Breast epithelium (tissue), 4 donors: ENCODE data around the gene ZC3H12D. TPM values are rescaled to one million over a fixed set of nuclear protein-coding genes. Genes with fewer than 3 reads are reported as not detected.

Source experiments
- DNase-seq, 2 donors: peaks; one replicate each; pipeline ENCODE4 v3.0.0-alpha.2; 2019; ENCODE audit warnings: low spot score in 2 of 2
- H3K27ac ChIP-seq, 2 donors: fragments of 200-600 bp; sonication (generic) in 1 of 2; one replicate each; pipeline ENCODE4 v1.5.1; 2016 to 2019; ENCODE audit warnings: mild to moderate bottlenecking in 1 of 2
- H3K27me3 ChIP-seq, 2 donors: fragments of 200-600 bp; sonication (generic) in 1 of 2; one replicate each; pipeline versions ENCODE4 v1.5.1 to v1.6.0; 2017 to 2019; ENCODE audit warnings: control low read depth in 1 of 2, mild to moderate bottlenecking in 1 of 2
- H3K36me3 ChIP-seq: fragments of 200-600 bp; one replicate; pipeline ENCODE4 v1.5.1; 2019
- H3K4me1 ChIP-seq, 2 donors: fragments of 200-600 bp; sonication (generic); one replicate each; pipeline ENCODE4 v1.5.1; 2016 to 2019; ENCODE audit warnings: control low read depth in 1 of 2
- H3K4me3 ChIP-seq, 3 donors: fragments of 200-600 bp; sonication (generic); 1 replicate in 2 of 3; 2 replicates in 1 of 3; pipeline ENCODE4 v1.5.1; 2016 to 2019; ENCODE audit warnings: mild to moderate bottlenecking in 3 of 3, moderate library complexity in 2 of 3
- H3K9me3 ChIP-seq, 2 donors: fragments of 200-600 bp; sonication (generic) in 1 of 2; one replicate each; pipeline ENCODE4 v1.5.1; 2016 to 2019; ENCODE audit warnings: control low read depth in 1 of 2
- CTCF ChIP-seq, 3 donors: fragments of 450-650 bp; IDR thresholded peaks; one replicate each; pipeline ENCODE4 v1.5.1; 2016 to 2017; ENCODE audit warnings: antibody characterized with exemption in 3 of 3, mild to moderate bottlenecking in 3 of 3, moderate library complexity in 3 of 3
- POLR2A ChIP-seq: fragments of 450-650 bp; IDR thresholded peaks from one replicate; pipeline ENCODE4 v1.6.1; 2016; ENCODE audit warnings: antibody characterized with exemption, mild to moderate bottlenecking, moderate library complexity
- POLR2AphosphoS5 ChIP-seq, 3 donors: sonication (generic); formaldehyde crosslinking; IDR thresholded peaks; one replicate each; pipeline ENCODE4 v1.6.1; 2017; ENCODE audit warnings: antibody characterized with exemption in 3 of 3
- intact Hi-C: fragments of 100-400 bp; cut with DNase I; formaldehyde crosslinking; loops from one replicate; pipeline ENCODE4 v1.15.1; 2023; ENCODE audit warnings: low total_unique reads
- total RNA-seq, 3 donors: library from RNA; depleted of rRNA; stranded (reverse); fragments of >200 nt; gene quantifications; one replicate each; pipeline ENCODE4 v1.1.0, GENCODE V29; 2016

Gene ZC3H12D
- total RNA-seq, 3 donors from 2014 or later = 2.3 to 6.4 (median 3.8) TPM

GRCh38 chr6:149403534-149403933, 81.3 kb downstream of the ZC3H12D start:
- TF ChIP-seq POLR2A = no peak
- TF ChIP-seq CTCF (IDR thresholded peaks at IDR 0.05) = no peak
- TF ChIP-seq POLR2AphosphoS5 (IDR thresholded peaks at IDR 0.05) = no peak
- DNase-seq = no peak
- intact Hi-C loops = no loop called here
- H3K36me3 ChIP-seq = no peaks in the 10 kb centered on the region
- no peaks in the 10 kb centered on the region for H3K27me3 ChIP-seq
- no peak overlapping the region for H3K4me3 ChIP-seq
- no peaks in the 10 kb centered on the region for H3K9me3 ChIP-seq
- no peak overlapping the region for H3K27ac ChIP-seq
- no peaks in the 10 kb centered on the region for H3K4me1 ChIP-seq

GRCh38 chr6:149400050-149400449, 84.8 kb downstream of the ZC3H12D start, which contains the start of gene SUMO4:
Gene SUMO4 (plus strand): TSS chr6:149400262. CDS start chr6:149400392, 130 bp downstream.
- Histone ChIP-seq H3K9me3 (no peaks in the 10 kb centered on the region), H3K27ac (no peak within 1 kb of the TSS), H3K4me3 (no peak within 1 kb of the TSS), H3K4me1 (no peaks in the 10 kb centered on the region), H3K27me3 (no peaks in the 10 kb centered on the region), H3K36me3 (peaks cover 5% of the 10 kb centered on the region)
- DNase-seq = no peak
- intact Hi-C loops = no loop called here
- no peak for TF ChIP-seq CTCF (IDR thresholded peaks at IDR 0.05)
- TF ChIP-seq POLR2A = no peak
- TF ChIP-seq POLR2AphosphoS5 (IDR thresholded peaks at IDR 0.05) = no peak

- Histone ChIP-seq H3K4me1 (no peaks in the 10 kb centered on the region), H3K9me3 (no peaks in the 10 kb centered on the region), H3K27me3 (no peaks in the 10 kb centered on the region), H3K4me3 (no peak overlapping the region), H3K36me3 (peaks cover 5% of the 10 kb centered on the region), H3K27ac (no peak overlapping the region)
- intact Hi-C loops = no loop called here
- no peak for TF ChIP-seq POLR2A
- no peak for DNase-seq
Observed at GRCh38 chr6:149397384-149397783, 87.4 kb downstream of the ZC3H12D start.

Other genes with a start within 250 kb of the ZC3H12D start
- gene TAB2, start 167.3 kb downstream of the ZC3H12D start, total RNA-seq = 10 to 100 TPM; 63.3 to 91.0 (median 75.8) TPM
- 1 to 10 TPM; 3.0 to 7.8 (median 5.6) TPM for gene SUMO4, start 84.8 kb downstream of the ZC3H12D start, total RNA-seq
- gene PPIL4, start 61.0 kb upstream of the ZC3H12D start, total RNA-seq = 10 to 100 TPM; 34.7 to 46.0 (median 36.2) TPM
- gene GINM1, start 81.4 kb upstream of the ZC3H12D start, total RNA-seq = 10 to 100 TPM; 53.1 to 75.8 (median 54.7) TPM
- gene KATNA1, start 163.7 kb upstream of the ZC3H12D start, total RNA-seq = 10 to 100 TPM; 20.1 to 24.9 (median 21.1) TPM
- 10 to 100 TPM; 24.3 to 36.4 (median 30.2) TPM for gene LATS1, start 233.1 kb upstream of the ZC3H12D start, total RNA-seq